Brain microvascular endothelial cell (primary cell): ENCODE data around the gene LDLRAD4.

Source experiments
- DNase-seq: peaks from one replicate; pipeline ENCODE4 v3.0.0-alpha.2; 2020
- H3K27ac ChIP-seq: fragments of 250-450 bp; sonication (Bioruptor Pico); 2 replicates; pipeline ENCODE4 v1.5.1; 2020; ENCODE audit warnings: mild to moderate bottlenecking, moderate library complexity
- H3K27me3 ChIP-seq: fragments of 250-450 bp; sonication (Bioruptor Pico); replicated peaks from 2 replicates; pipeline ENCODE4 v1.5.1; 2020; ENCODE audit warnings: mild to moderate bottlenecking
- H3K36me3 ChIP-seq: fragments of 250-450 bp; sonication (Bioruptor Pico); replicated peaks from 2 replicates; pipeline ENCODE4 v1.5.1; 2020; ENCODE audit warnings: mild to moderate bottlenecking
- H3K4me3 ChIP-seq: 2 replicates; pipeline ENCODE4 v1.5.1; 2011; ENCODE audit warnings: low read depth, mild to moderate bottlenecking, control low read depth, low read length, moderate library complexity
- CTCF ChIP-seq: IDR thresholded peaks from 2 replicates; pipeline ENCODE4 v1.5.1; 2011; ENCODE audit warnings: low read depth, mild to moderate bottlenecking, moderate library complexity, low read length, control low read depth, inconsistent platforms; ENCODE audit errors: missing control alignments
- in situ Hi-C: cut with HindIII; loops from 2 replicates; pipeline ENCODE4 v1.10.0; 2017; ENCODE audit warnings: low sequenced_read_pairs, low pct_ligation_motif_present

LDLRAD4 gene

DNA sequence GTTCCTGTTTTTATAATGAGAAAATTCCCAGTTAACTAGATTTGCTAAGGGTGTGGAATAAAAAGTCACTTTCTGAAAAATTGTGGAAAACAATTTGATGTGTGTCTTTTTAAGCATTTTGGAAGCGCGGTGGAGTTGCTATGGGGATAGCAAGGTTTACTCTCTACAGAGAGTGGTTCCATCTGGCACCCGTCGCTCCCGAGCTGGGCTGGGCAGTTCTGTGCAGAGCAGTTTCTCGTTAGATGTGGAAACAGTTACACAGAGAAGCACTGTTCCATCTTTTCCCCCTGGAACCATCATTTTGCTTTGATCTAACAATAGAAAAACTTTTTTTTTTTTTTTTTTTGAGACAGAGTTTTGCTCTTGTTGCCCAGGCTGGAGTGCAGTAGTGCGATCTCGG is 17.4 kb downstream of the LDLRAD4 start:
- DNase-seq = no peak
- H3K27me3 ChIP-seq = no peaks in the 10 kb centered on the region
- in situ Hi-C loops = no loop called here
- no peak overlapping the region for H3K27ac ChIP-seq
- no peaks in the 10 kb centered on the region for H3K36me3 ChIP-seq
- no peak for TF ChIP-seq CTCF
- H3K4me3 ChIP-seq = no peak overlapping the region

- DNase-seq = no peak
Observed at GRCh38 chr18:13236411-13236810, 17.9 kb downstream of the LDLRAD4 start.

DNA sequence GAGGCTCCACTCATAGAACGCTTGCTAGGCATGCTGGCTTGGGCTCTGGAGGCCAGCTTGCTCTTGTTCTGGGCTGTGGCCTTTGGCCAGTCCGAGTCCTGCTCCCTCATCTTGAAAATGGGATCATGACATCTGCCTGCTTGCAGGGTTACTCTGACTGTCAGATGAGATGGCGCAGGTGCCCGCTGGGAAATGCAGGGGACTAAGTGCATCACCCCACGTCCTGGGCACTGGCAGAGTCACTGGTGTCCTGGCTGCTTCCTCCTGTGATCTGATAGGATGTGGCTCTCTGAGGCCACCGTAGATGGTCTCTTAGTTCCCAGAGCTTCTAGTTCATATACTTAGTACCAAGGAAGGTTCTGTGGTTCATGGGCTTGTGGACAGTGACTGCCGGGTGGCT is 18.5 kb downstream of the LDLRAD4 start:
- no peak for TF ChIP-seq CTCF
- no peak overlapping the region for H3K27ac ChIP-seq
- no peaks in the 10 kb centered on the region for H3K27me3 ChIP-seq
- DNase-seq = no peak
- H3K36me3 ChIP-seq = no peaks in the 10 kb centered on the region
- in situ Hi-C loops = no loop called here
- no peak overlapping the region for H3K4me3 ChIP-seq

More at GRCh38 chr18:13236411-13236810, 17.9 kb downstream of the LDLRAD4 start:
- H3K4me3 ChIP-seq = no peak overlapping the region
- H3K27ac ChIP-seq = no peak overlapping the region
- no peaks in the 10 kb centered on the region for H3K27me3 ChIP-seq
- no peak for TF ChIP-seq CTCF
- in situ Hi-C loops = no loop called here
- no peaks in the 10 kb centered on the region for H3K36me3 ChIP-seq

GRCh38 chr18:13237641-13238040 is 19.1 kb downstream of the LDLRAD4 start:
- Histone ChIP-seq H3K27me3 (no peaks in the 10 kb centered on the region), H3K36me3 (no peaks in the 10 kb centered on the region), H3K4me3 (no peak overlapping the region), H3K27ac (no peak overlapping the region)
- in situ Hi-C loops = no loop called here
- no peak for TF ChIP-seq CTCF
- DNase-seq = no peak

GRCh38 chr18:13239171-13239956 is 20.8 kb downstream of the LDLRAD4 start:
- Histone ChIP-seq H3K4me3 (no peak overlapping the region), H3K27ac (no peak overlapping the region), H3K27me3 (no peaks in the 10 kb centered on the region), H3K36me3 (no peaks in the 10 kb centered on the region)
- DNase-seq = no peak
- no peak for TF ChIP-seq CTCF
- in situ Hi-C loops = no loop called here
